Neural cell (in vitro differentiated cells): ENCODE measurements around the gene ARNT2. TPM values are rescaled to one million over a fixed set of nuclear protein-coding genes. Genes with fewer than 3 reads are reported as not detected.

Source experiments
- H2AFZ ChIP-seq: fragments of 200-600, 300-800 bp; sonication (generic), shearing (Covaris generic); 2 replicates; pipeline ENCODE4 v1.6.0; 2014; ENCODE audit warnings: low read depth, mild to moderate bottlenecking, antibody characterized with exemption, low read length, moderate library complexity
- H3F3A ChIP-seq: fragments of 200-600 bp; shearing (Covaris generic); 2 replicates; pipeline ENCODE4 v1.6.1; 2016; ENCODE audit warnings: mild to moderate bottlenecking, moderate library complexity, mixed read lengths, antibody characterized with exemption, low read length; ENCODE audit not compliant: insufficient read depth, poor library complexity, severe bottlenecking
- H3K27ac ChIP-seq: fragments of 200-600, 300-800 bp; sonication (generic), shearing (Covaris generic); 2 replicates; pipeline ENCODE4 v1.5.1; 2014; ENCODE audit warnings: mild to moderate bottlenecking, low read length, moderate library complexity
- H3K27me3 ChIP-seq: fragments of 300-800, 200-600 bp; sonication (generic), shearing (Covaris generic); 2 replicates; pipeline ENCODE4 v1.6.0; 2014; ENCODE audit warnings: mild to moderate bottlenecking, low read depth, low read length, moderate library complexity; ENCODE audit not compliant: insufficient read depth
- H3K36me3 ChIP-seq: fragments of 300-800, 200-600 bp; sonication (generic), shearing (Covaris generic); 2 replicates; pipeline ENCODE4 v1.5.1; 2014; ENCODE audit warnings: mild to moderate bottlenecking, antibody characterized with exemption, low read length, moderate library complexity; ENCODE audit not compliant: insufficient read depth
- H3K4me2 ChIP-seq: fragments of 300-800, 200-600 bp; sonication (generic), shearing (Covaris generic); 2 replicates; pipeline ENCODE4 v1.6.0; 2014; ENCODE audit warnings: mild to moderate bottlenecking, low read length
- H3K4me3 ChIP-seq: fragments of 300-800, 200-600 bp; sonication (generic), shearing (Covaris generic); 2 replicates; pipeline ENCODE4 v1.5.1; 2014; ENCODE audit warnings: mild to moderate bottlenecking, low read length, moderate library complexity
- H3K79me2 ChIP-seq: fragments of 200-600 bp; shearing (Covaris generic); replicated peaks from 2 replicates; pipeline ENCODE4 v1.6.0; 2014; ENCODE audit warnings: mild to moderate bottlenecking, low read length, moderate library complexity; ENCODE audit not compliant: insufficient read depth
- H3K9ac ChIP-seq: fragments of 300-800, 200-600 bp; sonication (generic), shearing (Covaris generic); 2 replicates; pipeline ENCODE4 v1.6.1; 2016; ENCODE audit warnings: mild to moderate bottlenecking, low read length, mixed read lengths
- H3K9me2 ChIP-seq: fragments of 200-600 bp; shearing (Covaris generic); 2 replicates; pipeline ENCODE4 v1.6.1; 2016; ENCODE audit warnings: mild to moderate bottlenecking, low read length, mixed read lengths; ENCODE audit not compliant: insufficient read depth
- H3K9me3 ChIP-seq: fragments of 200-600, 300-800 bp; sonication (generic), shearing (Covaris generic); 2 replicates; pipeline ENCODE4 v1.6.1; 2016; ENCODE audit warnings: mild to moderate bottlenecking, mixed run types, low read length, moderate library complexity, mixed read lengths
- H4K20me1 ChIP-seq: fragments of 200-600 bp; shearing (Covaris generic); 2 replicates; pipeline ENCODE4 v1.6.1; 2016; ENCODE audit warnings: mild to moderate bottlenecking, mixed run types; ENCODE audit not compliant: insufficient read depth
- CTCF ChIP-seq: fragments of 450-650 bp; IDR thresholded peaks from 2 replicates; pipeline ENCODE4 v1.5.1; 2014; ENCODE audit warnings: antibody characterized with exemption, mild to moderate bottlenecking, moderate library complexity; ENCODE audit not compliant: poor library complexity, severe bottlenecking
- EP300 ChIP-seq: fragments of 450-650 bp; conservative IDR thresholded peaks from 2 replicates; pipeline ENCODE4 v1.6.1; 2014; ENCODE audit warnings: antibody characterized with exemption, mild to moderate bottlenecking, moderate library complexity; ENCODE audit not compliant: poor library complexity, severe bottlenecking
- EZH2 ChIP-seq: fragments of 200-600, 300-800 bp; shearing (Covaris generic), sonication (generic); IDR thresholded peaks from 2 replicates; pipeline ENCODE4 v1.6.1; 2014; ENCODE audit warnings: antibody characterized with exemption, low read length, borderline replicate concordance, mild to moderate bottlenecking; ENCODE audit not compliant: insufficient read depth, poor library complexity, severe bottlenecking
- MXI1 ChIP-seq: fragments of 450-650 bp; conservative IDR thresholded peaks from 2 replicates; pipeline ENCODE4 v1.6.1; 2014; ENCODE audit warnings: antibody characterized with exemption, mild to moderate bottlenecking; ENCODE audit not compliant: poor library complexity, severe bottlenecking
- POLR2AphosphoS5 ChIP-seq: IDR thresholded peaks from 2 replicates; pipeline ENCODE4 v1.6.1; 2012
- SMC3 ChIP-seq: fragments of 450-650 bp; conservative IDR thresholded peaks from 2 replicates; pipeline ENCODE4 v1.6.1; 2014; ENCODE audit warnings: antibody characterized with exemption, mild to moderate bottlenecking, moderate library complexity; ENCODE audit not compliant: poor library complexity
- TAF1 ChIP-seq: IDR thresholded peaks from 2 replicates; pipeline ENCODE4 v1.6.1; 2012; ENCODE audit warnings: low read depth
- polyA minus RNA-seq: library from RNA; depleted of rRNA, polyadenylated mRNA; stranded (reverse); fragments of >200 nt; gene quantifications from 2 replicates; pipeline ENCODE4 v1.2.3, GENCODE V29; 2014
- polyA plus RNA-seq: library from polyadenylated mRNA; depleted of rRNA; stranded (reverse); fragments of >200 nt; gene quantifications from 2 replicates; pipeline ENCODE4 v1.2.3, GENCODE V29; 2014
- TF ChIP-seq, protein P1 (sequence below): IDR thresholded peaks from 2 replicates; pipeline ENCODE4 v1.6.1; 2012; ENCODE audit warnings: borderline replicate concordance

Gene ARNT2
- 41.2 and 49.8 TPM in 2 replicates for polyA plus RNA-seq
- polyA minus RNA-seq: 63.1 and 69.0 TPM in 2 replicates

- Histone ChIP-seq H3K9me3 (no peaks in the 10 kb centered on the region), H3F3A (no peaks in the 10 kb centered on the region), H3K9ac (peak within 1 kb of the TSS; percentile 88), H3K27ac (peak within 1 kb of the TSS; percentile 77), H3K27me3 (no peaks in the 10 kb centered on the region), H2AFZ (peak within 1 kb of the TSS; percentile 97), H3K4me2 (peak within 1 kb of the TSS; percentile 95), H3K79me2 (peaks cover 47% of the 10 kb centered on the region), H4K20me1 (no peaks in the 10 kb centered on the region), H3K4me3 (peak within 1 kb of the TSS; percentile 83), H3K9me2 (no peaks in the 10 kb centered on the region), H3K36me3 (no peaks in the 10 kb centered on the region)
- peak; percentile 40 for TF ChIP-seq POLR2AphosphoS5
- TF ChIP-seq CTCF: no peak
- peak; percentile 48 for TF ChIP-seq MXI1
- peak; percentile 20 for TF ChIP-seq EP300
- TF ChIP-seq EZH2: no peak
- peak; percentile 37 for TF ChIP-seq TAF1
These were observed at the start of gene ARNT2 for GRCh38 chr15:80404057-80404760. Gene ARNT2 (plus strand): TSS chr15:80404382. CDS start chr15:80404516, 134 bp downstream.

DNA sequence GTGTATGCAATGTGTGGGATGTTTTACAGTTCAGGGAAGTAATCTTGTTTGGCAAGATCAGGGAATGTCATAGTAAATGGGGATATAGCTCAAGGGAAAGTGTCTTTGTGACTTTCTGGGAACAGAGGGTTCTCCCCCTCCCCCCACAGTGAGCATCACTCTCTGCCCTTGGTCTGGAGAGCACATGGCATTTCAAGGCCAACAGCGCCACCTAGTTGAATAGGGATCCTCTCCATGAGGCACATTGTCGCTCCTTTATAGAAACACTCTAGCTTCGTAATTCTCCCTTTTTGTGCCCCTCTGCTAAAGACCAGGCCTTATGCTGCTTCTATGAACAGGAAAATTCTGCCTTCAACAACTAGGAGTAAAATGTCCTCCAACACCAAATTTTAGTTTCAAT is 37.1 kb upstream of the ARNT2 start:
- no peak overlapping the region for H3K4me3 ChIP-seq
- H3K4me2 ChIP-seq: no peak overlapping the region
- H3K9me3 ChIP-seq: peaks cover 5% of the 10 kb centered on the region
- no peak overlapping the region for H2AFZ ChIP-seq
- no peaks in the 10 kb centered on the region for H3F3A ChIP-seq
- no peaks in the 10 kb centered on the region for H3K36me3 ChIP-seq
- H3K79me2 ChIP-seq: no peaks in the 10 kb centered on the region
- H3K27ac ChIP-seq: no peak overlapping the region
- no peaks in the 10 kb centered on the region for H3K27me3 ChIP-seq
- TF ChIP-seq POLR2AphosphoS5 (no peak), TAF1 (no peak), EP300 (no peak), SMC3 (no peak), EZH2 (no peak)
- TF ChIP-seq, protein P1, sequence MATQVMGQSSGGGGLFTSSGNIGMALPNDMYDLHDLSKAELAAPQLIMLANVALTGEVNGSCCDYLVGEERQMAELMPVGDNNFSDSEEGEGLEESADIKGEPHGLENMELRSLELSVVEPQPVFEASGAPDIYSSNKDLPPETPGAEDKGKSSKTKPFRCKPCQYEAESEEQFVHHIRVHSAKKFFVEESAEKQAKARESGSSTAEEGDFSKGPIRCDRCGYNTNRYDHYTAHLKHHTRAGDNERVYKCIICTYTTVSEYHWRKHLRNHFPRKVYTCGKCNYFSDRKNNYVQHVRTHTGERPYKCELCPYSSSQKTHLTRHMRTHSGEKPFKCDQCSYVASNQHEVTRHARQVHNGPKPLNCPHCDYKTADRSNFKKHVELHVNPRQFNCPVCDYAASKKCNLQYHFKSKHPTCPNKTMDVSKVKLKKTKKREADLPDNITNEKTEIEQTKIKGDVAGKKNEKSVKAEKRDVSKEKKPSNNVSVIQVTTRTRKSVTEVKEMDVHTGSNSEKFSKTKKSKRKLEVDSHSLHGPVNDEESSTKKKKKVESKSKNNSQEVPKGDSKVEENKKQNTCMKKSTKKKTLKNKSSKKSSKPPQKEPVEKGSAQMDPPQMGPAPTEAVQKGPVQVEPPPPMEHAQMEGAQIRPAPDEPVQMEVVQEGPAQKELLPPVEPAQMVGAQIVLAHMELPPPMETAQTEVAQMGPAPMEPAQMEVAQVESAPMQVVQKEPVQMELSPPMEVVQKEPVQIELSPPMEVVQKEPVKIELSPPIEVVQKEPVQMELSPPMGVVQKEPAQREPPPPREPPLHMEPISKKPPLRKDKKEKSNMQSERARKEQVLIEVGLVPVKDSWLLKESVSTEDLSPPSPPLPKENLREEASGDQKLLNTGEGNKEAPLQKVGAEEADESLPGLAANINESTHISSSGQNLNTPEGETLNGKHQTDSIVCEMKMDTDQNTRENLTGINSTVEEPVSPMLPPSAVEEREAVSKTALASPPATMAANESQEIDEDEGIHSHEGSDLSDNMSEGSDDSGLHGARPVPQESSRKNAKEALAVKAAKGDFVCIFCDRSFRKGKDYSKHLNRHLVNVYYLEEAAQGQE: no peak
- no peak overlapping the region for H3K9ac ChIP-seq
- H3K9me2 ChIP-seq: no peaks in the 10 kb centered on the region
- no peaks in the 10 kb centered on the region for H4K20me1 ChIP-seq
